ENCODE measurements around the gene ST8SIA5.

GRCh38 chr18:46639386-46639785, 117.5 kb downstream of the ST8SIA5 start:
- TF ChIP-seq CTCF (IDR thresholded peaks at IDR 0.05 in 8 of 11, conservative IDR thresholded peaks at IDR 0.05 in 3 of 11) (no peak), POLR2AphosphoS5 (IDR thresholded peaks at IDR 0.05) (no peak), POLR2A (IDR thresholded peaks at IDR 0.05) (no peak)
